ENCODE measurements around the gene PIK3CA.

DNA sequence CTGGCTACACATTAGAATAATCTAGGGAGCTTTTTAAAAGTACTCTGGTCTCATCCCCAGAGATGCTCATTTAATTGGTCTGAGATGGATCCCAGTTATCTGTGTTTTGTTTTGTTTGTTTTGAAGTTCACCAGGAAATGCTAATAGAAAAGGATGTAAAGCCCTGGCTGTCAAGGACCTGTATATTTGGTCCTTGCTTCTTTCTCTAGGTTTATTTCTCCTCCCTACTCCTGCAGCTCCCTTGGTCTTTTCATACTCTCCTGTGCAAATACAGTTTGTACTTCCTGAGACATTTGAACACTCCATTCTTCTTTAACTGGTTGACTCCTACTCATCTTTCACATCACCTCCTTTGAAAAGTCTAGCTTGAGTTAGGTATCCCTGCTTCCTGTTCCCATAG, 3.3 kb downstream of the PIK3CA start:
- TF ChIP-seq, protein P1, sequence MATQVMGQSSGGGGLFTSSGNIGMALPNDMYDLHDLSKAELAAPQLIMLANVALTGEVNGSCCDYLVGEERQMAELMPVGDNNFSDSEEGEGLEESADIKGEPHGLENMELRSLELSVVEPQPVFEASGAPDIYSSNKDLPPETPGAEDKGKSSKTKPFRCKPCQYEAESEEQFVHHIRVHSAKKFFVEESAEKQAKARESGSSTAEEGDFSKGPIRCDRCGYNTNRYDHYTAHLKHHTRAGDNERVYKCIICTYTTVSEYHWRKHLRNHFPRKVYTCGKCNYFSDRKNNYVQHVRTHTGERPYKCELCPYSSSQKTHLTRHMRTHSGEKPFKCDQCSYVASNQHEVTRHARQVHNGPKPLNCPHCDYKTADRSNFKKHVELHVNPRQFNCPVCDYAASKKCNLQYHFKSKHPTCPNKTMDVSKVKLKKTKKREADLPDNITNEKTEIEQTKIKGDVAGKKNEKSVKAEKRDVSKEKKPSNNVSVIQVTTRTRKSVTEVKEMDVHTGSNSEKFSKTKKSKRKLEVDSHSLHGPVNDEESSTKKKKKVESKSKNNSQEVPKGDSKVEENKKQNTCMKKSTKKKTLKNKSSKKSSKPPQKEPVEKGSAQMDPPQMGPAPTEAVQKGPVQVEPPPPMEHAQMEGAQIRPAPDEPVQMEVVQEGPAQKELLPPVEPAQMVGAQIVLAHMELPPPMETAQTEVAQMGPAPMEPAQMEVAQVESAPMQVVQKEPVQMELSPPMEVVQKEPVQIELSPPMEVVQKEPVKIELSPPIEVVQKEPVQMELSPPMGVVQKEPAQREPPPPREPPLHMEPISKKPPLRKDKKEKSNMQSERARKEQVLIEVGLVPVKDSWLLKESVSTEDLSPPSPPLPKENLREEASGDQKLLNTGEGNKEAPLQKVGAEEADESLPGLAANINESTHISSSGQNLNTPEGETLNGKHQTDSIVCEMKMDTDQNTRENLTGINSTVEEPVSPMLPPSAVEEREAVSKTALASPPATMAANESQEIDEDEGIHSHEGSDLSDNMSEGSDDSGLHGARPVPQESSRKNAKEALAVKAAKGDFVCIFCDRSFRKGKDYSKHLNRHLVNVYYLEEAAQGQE (IDR thresholded peaks at IDR 0.05; ENCODE audit: low read depth) = no peak
- no peak for TF ChIP-seq RAD21 (IDR thresholded peaks at IDR 0.05; ENCODE audit: low read depth)
- TF ChIP-seq EP300 (IDR thresholded peaks at IDR 0.05; ENCODE audit: borderline replicate concordance) = no peak
- TF ChIP-seq CEBPB (IDR thresholded peaks at IDR 0.05) = no peak
- no peak for TF ChIP-seq TCF12 (IDR thresholded peaks at IDR 0.05; ENCODE audit: low read depth)
